Stimulated activated CD8-positive, alpha-beta memory T cell treated with anti-CD3 and anti-CD28 coated beads, Interleukin-12 subunit alpha, Interleukin-12 subunit beta, amount 100 ng/mL, for 1 hour (primary cell): ENCODE results near the gene TCN2.
"Not testable (repeated sequence)": the region's sequence is repeated elsewhere in the genome, so short reads cannot be mapped to it uniquely, and the experiment has no call there.

Source experiments
- DNase-seq: peaks from one replicate; pipeline ENCODE4 v3.0.0-alpha.2; 2020; ENCODE audit warnings: low read depth

Gene TCN2

GRCh38 chr22:30606455-30607299 lies at the start of gene TCN2:
Gene TCN2, plus strand, starts transcription at chr22:30607174. Its CDS starts 158 bp downstream, at chr22:30607332.
- DNase-seq: no peak

GRCh38 chr22:30557243-30557642 lies 49.7 kb upstream of the TCN2 start:
- no peak for DNase-seq

GRCh38 chr22:30559889-30560288 lies 47.1 kb upstream of the TCN2 start:
- DNase-seq: no peak

GRCh38 chr22:30560643-30561202 lies 46.3 kb upstream of the TCN2 start:
- not testable (repeated sequence) for DNase-seq

- no peak for DNase-seq
These were observed 45.4 kb upstream of the TCN2 start for GRCh38 chr22:30561402-30562189.

GRCh38 chr22:30562366-30562765 lies 44.6 kb upstream of the TCN2 start:
- no peak for DNase-seq

GRCh38 chr22:30564045-30564760 lies 42.8 kb upstream of the TCN2 start:
- no peak for DNase-seq

GRCh38 chr22:30564761-30565119 lies 42.2 kb upstream of the TCN2 start:
- no peak for DNase-seq

GRCh38 chr22:30565341-30565740 lies 41.6 kb upstream of the TCN2 start:
- DNase-seq: no peak

GRCh38 chr22:30566125-30566524 lies 40.8 kb upstream of the TCN2 start:
- no peak for DNase-seq

- DNase-seq: not testable (repeated sequence)
These were observed 39.7 kb upstream of the TCN2 start for GRCh38 chr22:30567277-30567676.

GRCh38 chr22:30568137-30568805 lies 38.7 kb upstream of the TCN2 start:
- no peak for DNase-seq

GRCh38 chr22:30569674-30570202 lies 37.2 kb upstream of the TCN2 start:
- DNase-seq: no peak

- DNase-seq: no peak
These were observed 34.8 kb upstream of the TCN2 start for GRCh38 chr22:30572210-30572609.

- no peak for DNase-seq
These were observed 34.0 kb upstream of the TCN2 start for GRCh38 chr22:30572840-30573593.

GRCh38 chr22:30573594-30574094 lies 33.3 kb upstream of the TCN2 start:
- no peak for DNase-seq

GRCh38 chr22:30574095-30574981 lies 32.6 kb upstream of the TCN2 start, which contains the start of gene GAL3ST1:
Gene GAL3ST1, minus strand, starts transcription at chr22:30574665. Its CDS starts 17,273 bp downstream, at chr22:30557392.
- no peak for DNase-seq

GRCh38 chr22:30574997-30575671 lies 31.8 kb upstream of the TCN2 start:
- DNase-seq: no peak

- no peak for DNase-seq
These were observed 31.1 kb upstream of the TCN2 start for GRCh38 chr22:30575859-30576258.
